Hematopoietic multipotent progenitor cell (in vitro differentiated cells): ENCODE measurements around the gene KIF6. TPM values are rescaled to one million over a fixed set of nuclear protein-coding genes. Genes with fewer than 3 reads are reported as not detected.

ENCODE experiments used
- DNase-seq, 3 donors: peaks; one replicate each; pipeline ENCODE4 v3.0.0-alpha.2; 2011 to 2015; ENCODE audit warnings: low read depth in 2 of 3, low spot score in 2 of 3
- total RNA-seq: library from RNA; depleted of rRNA; stranded (reverse); fragments of >200 nt; gene quantifications from one replicate; pipeline ENCODE4 v1.2.3, GENCODE V29; 2012

KIF6 gene
- total RNA-seq, 1 donor: under 0.01 TPM

DNA sequence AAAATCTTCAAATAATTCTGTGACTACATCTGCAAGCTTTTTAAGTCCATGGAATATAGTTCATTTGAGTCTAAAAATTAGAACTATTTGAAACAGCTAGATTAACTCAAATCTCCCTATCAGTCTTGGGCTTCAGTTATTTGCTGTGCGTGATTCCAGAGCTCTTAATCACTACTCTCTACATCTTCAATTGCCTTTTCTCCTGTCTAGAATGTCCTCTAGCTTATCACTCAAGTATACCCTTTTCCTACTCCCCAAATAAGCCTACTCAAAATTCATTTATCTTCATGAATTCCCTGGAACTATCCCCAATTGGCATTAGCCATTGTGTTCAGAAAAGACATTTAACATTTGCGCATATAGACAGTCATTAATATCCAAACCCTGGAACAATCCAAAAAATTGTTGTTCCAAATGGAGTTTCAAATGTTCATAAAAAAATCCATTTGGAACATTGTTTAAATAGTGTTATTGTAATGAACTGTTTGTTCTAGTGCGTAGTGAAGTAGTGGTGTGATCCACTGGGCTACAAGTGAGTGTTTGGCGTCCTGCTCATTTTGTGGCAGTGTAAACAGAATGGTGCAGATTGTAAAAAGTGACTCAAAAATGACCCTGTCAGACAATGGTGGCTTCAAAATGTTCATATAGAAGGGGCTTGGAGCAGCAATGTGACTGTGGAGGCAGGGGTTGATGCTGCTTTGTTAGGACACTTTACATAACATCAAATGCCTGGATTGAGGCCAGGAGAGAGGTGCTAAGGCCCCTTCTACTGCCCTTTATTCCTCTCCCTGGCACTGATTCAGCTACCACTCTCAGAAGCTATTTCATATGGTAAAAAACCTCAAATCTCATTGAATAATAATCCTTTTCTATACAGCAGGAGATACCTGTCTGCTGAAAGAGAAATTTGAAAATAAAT, 122.3 kb downstream of the KIF6 start:
- DNase-seq: no peak

DNA sequence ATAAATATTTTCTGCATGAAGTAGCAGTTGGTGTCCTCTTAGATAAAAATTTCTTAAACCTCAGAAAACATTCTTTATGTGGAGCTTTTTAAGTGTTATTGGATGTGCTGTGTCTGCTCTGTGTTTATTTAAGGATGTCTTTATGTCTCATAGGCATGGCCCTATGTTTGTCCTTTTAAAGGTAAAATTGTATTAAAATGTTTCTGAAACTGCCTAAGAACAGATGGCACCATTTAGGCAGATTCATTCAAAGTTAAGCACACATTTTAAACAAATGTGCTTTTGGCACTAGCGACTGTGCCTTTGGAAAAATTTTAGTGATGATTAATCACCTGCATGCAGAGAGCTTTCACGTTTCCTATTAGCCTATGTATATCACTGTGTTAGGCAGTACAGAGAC, 125.2 kb downstream of the KIF6 start:
- no peak for DNase-seq

DNA sequence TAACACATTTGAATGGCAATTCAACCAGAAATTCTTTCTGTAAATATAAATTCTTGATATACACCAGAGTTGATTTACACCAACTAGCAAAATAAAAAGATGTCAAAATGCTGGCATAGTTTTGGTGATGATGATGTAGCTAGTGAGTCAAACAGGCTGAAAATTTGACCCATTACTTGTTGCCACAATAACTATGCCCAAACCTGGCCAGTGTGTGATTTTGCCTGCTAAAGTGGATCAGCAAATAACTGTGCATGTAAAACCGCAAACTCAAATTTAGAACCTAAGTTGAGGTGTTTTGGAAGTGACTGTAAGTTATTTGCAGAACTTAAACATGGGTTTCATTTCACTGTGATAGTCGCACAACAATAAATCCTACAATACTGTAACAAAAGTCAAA, 125.9 kb downstream of the KIF6 start:
- no peak for DNase-seq

GRCh38 chr6:39594285-39594684, 130.9 kb downstream of the KIF6 start:
- no peak for DNase-seq

- DNase-seq: no peak
These were observed 131.6 kb downstream of the KIF6 start for GRCh38 chr6:39593646-39594045.

- no peak for DNase-seq
These were observed 134.3 kb downstream of the KIF6 start for GRCh38 chr6:39590871-39591393.

DNA sequence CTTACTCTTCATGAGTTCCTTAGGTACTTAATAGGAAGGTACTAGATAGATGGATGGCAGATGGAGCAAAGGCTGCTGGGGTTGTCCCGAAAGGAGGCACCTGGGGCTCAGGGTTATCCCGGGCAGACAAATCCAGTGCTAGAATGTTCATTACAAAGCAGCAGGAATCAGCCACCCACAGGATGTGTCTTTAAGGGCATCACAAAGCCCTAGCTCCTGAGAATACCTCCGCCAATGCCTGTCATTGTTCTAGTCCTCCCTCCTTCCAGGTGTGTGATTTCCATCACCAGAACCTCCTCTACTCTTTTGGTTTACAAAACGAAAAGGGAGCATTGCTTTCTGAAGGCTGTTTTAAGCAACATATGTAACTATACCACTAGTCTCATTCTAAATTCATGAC, 138.1 kb downstream of the KIF6 start:
- no peak for DNase-seq

DNA sequence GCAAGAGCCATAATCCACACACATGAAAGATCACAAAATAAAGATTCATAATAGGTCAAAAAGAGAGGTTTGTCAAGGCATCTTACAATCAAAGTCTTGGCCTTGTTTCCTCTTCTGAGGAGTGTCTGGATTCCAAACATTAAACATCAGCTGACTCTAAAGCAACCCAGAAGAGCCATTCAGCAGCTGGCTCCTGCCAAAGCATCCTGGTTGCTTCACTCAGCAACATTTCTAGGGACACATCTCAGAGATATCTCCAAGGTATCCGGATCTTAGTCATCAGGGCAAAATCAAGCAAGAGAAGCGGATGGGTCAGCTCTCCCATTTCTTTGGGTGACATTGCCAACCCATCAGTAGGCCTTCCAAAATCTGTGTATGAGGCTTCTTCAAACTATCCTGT, 139.6 kb downstream of the KIF6 start:
- no peak for DNase-seq

DNA sequence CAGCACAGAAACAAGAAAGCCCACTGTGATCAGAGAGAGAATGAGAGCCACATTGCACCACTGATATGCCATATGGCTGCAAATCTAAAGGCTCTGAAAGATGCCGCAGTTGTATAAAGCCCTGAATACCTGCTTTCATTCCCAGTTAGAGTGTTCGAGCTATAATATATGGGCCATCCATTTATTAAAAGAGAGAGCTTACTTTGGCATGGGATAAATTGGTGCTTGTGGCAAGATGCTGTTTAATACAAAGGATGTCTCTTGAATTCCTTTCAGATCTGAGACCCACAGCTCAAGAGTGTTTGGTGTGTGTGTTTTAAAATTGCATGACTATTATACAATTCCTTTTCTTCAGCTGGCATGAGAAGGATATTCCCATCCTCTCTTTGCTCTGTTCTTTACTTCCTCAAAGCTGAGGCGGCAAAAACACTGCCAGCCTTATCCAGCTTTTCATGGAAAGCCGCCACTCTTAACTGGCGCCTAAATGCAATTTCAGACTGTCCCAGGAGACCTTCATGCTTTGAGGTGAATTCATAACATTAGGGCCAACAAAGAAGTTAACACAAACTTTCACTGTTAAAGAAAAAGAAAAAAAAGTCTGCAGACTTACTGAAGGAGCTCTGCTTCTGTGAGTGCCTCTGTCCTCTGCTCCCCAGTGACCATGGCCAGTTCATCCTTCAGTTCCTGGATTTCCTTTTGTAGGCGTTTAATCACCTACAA, 147.6 kb downstream of the KIF6 start:
- no peak for DNase-seq

GRCh38 chr6:39576556-39577303, 148.5 kb downstream of the KIF6 start:
- DNase-seq: no peak

DNA sequence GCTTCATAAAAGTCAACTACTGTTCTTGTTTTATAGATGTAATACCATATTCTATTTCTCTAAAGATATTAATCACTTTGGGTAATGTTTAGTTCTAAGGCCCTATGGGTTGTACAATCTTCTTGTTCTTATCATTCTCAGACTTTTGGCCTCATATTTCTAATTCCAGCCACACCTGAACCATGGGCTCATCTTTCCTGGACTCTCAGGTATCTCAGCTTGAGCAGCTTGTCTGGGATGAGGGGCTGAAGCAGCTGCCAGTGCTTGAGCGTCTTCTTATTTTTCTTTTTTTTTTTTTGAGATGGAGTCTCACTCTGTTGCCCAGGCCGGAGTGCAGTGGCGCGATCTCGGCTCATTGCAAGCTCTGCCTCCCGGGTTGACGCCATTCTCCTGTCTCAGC, 150.2 kb downstream of the KIF6 start:
- DNase-seq: no peak

DNA sequence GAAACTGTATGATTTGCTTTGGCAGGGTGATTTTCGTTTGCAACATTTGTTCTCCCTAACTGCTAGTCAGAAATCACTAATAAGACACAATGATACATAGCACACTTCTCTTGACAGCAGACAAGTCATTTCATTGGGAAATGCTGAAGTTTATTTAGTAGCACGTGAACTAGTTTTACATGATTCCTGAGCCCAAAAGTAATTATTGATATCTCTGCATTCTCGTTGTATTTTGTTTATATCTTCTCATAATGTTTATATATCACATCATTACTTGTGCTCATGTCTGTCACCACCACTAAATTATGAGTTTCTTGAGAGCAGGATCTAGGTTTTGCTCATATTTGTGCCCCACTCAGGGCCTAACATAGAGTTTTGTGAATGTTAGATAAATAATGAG, 151.7 kb downstream of the KIF6 start:
- no peak for DNase-seq

DNA sequence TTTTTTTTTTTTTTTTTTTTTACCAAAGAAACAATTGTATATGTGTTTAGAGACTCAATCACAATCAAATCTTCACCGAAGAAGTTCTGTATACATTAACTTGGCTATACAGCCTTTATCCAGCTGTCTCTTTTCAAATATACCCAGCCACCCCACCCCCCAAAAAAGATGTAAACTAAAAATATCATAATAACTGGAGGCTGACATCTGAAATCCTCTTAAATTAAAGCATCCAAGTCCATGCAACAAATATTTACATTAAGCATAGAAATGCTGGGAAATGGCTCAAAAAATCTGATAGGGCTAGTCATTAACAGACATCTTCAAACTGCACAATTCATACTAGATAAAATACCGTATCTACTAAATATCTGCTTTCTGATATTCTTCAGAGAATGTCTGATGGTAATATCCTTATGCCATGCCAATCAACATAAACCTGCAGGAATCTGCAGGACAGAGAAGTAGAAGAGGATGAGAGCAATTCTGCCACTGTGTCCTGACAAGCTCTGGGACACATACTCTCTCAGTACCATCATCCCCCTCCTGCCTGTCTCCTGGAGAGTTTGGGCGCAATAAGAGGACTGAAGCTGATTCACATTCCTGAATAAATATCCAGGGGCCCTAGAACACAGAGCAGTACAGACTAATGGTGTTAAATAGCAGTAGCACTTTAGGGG, 152.4 kb downstream of the KIF6 start:
- no peak for DNase-seq

DNA sequence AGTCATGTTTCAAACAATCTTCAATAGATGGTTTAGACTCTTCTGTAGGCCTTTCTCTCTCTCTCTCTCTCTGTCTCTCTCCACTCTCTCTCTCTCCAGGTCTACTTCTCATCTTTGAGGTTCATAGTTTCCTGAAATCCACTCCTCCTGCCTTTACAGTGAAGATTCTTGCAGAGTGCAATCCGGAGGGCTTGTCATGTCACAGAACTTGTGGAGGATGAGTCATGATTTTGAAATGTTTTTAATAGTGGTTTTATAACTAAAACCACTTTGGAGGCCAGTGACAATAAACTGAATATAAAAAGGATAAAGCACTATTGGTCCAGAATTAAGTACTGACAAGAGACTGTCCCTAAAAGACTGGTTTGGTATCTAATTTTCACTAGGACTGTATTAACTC, 156.3 kb downstream of the KIF6 start:
- DNase-seq: no peak

GRCh38 chr6:39567091-39567490, 158.1 kb downstream of the KIF6 start:
- DNase-seq: no peak

DNA sequence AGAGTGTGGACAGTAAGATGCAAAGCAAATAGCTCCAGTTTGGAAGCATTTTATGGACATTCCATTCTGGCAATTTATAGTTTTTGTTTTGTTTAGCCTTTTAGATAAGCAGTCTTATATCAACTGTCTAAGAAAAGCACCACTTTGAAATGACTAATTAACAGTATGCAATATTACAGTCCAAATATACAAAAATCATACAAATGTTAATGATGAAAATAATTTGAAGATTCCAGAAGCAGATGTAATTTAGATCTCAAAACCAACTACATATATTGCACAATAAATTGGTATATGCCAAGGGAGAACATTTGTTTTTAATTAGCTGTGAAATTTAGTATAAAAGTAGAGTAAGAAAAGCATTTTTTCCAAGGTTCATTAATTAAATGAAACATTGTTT, 158.8 kb downstream of the KIF6 start:
- no peak for DNase-seq

DNA sequence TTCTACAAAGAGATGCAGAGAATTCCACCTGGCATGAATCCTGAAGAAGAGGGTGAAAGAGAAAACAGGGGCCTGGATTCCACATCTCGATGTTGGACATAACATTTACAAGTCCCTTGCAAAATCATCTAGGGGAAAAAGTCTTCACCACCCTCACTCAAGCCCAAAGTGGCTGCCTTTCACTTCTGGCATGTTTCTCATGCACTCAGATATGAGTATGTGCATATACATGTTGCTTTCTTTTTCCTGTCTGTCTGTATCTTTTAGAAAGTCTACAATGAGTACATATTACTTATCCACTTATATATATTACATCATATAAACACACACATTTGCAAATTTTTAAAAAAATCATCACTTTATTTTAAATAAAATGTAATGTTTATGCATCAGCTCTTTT, 159.3 kb downstream of the KIF6 start:
- DNase-seq: no peak

DNA sequence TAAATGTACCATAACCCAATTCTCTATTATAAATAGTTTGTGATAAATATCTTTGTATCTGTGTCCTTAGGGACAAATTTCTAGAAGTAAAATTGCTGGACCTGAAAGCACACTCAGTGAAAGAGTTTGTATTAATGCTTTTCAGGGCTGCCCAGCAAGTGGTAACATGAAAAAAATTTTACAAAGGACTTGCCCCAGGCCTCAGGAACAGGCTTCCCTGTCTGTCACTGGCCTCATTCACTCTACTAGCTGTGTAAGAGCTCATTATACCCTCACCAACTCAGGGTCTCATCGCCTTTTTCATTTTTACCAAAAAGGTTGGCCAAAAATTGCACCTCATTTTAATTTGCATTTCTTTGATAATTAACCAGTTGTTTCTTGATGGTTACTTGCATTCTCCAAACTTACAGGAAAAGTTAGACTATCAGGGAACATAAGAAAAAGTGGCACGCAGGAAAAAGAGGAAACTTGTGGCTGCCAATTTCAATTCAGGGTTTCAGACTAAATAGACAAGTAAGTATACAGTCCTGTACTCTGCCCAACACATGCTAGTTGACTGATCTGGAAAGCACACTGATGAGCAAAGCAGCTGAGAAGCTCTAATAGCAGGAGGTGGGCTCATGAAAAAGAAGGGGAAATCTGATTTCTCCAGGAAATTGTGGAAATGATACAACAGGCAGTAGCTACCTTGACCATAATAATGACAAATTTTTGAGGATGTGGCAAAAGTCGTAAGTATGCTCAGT, 161.5 kb downstream of the KIF6 start:
- no peak for DNase-seq

GRCh38 chr6:39561536-39562266, 163.5 kb downstream of the KIF6 start:
- DNase-seq: no peak
